Measurements from ENCODE around the gene SPON1.

GRCh38 chr11:13929395-13929891 lies 33.1 kb upstream of the SPON1 start:
- TF ChIP-seq POLR2AphosphoS5 (IDR thresholded peaks at IDR 0.05; ENCODE audit: low read depth, low read length) (no peak), REST (IDR thresholded peaks at IDR 0.05; ENCODE audit: insufficient read depth in 1 of 2, low read depth in 2 of 2, low read length in 2 of 2) (no peak), TAF1 (IDR thresholded peaks at IDR 0.05; ENCODE audit: borderline replicate concordance, insufficient read depth, low read length) (no peak)

All from PFSK-1 (cell line).